Measurements from ENCODE around the gene LRP2BP. TPM values are rescaled to one million over a fixed set of nuclear protein-coding genes. Genes with fewer than 3 reads are reported as not detected.

The LRP2BP gene
- total RNA-seq, 1 donor from 2014 or later, result 6.5 TPM

GRCh38 chr4:185395956-185396723, 416 bp upstream of the LRP2BP start:
- DNase-seq (ENCODE audit: low spot score), result peak; percentile 99

GRCh38 chr4:185394568-185395237, 1.0 kb downstream of the LRP2BP start:
- no peak for DNase-seq (ENCODE audit: low spot score)

- no peak for DNase-seq (ENCODE audit: low spot score)
Observed at GRCh38 chr4:185392156-185392555, 3.6 kb downstream of the LRP2BP start.

GRCh38 chr4:185390941-185391340, 4.8 kb downstream of the LRP2BP start:
- DNase-seq (ENCODE audit: low spot score), result no peak

- no peak for DNase-seq (ENCODE audit: low spot score)
Observed at GRCh38 chr4:185387957-185388356, 7.8 kb downstream of the LRP2BP start.

- DNase-seq (ENCODE audit: low spot score), result peak; percentile 57
Observed at GRCh38 chr4:185384930-185385331, 10.8 kb downstream of the LRP2BP start.

GRCh38 chr4:185384061-185384460, 11.7 kb downstream of the LRP2BP start:
- DNase-seq (ENCODE audit: low spot score), result no peak

- no peak for DNase-seq (ENCODE audit: low spot score)
Observed at GRCh38 chr4:185383451-185383850, 12.3 kb downstream of the LRP2BP start.

- no peak for DNase-seq (ENCODE audit: low spot score)
Observed at GRCh38 chr4:185382754-185383153, 13.0 kb downstream of the LRP2BP start.

- no peak for DNase-seq (ENCODE audit: low spot score)
Observed at GRCh38 chr4:185381288-185382196, 14.2 kb downstream of the LRP2BP start.

GRCh38 chr4:185380320-185380719, 15.4 kb downstream of the LRP2BP start:
- no peak for DNase-seq (ENCODE audit: low spot score)

GRCh38 chr4:185379326-185380295, 16.1 kb downstream of the LRP2BP start:
- no peak for DNase-seq (ENCODE audit: low spot score)

- no peak for DNase-seq (ENCODE audit: low spot score)
Observed at GRCh38 chr4:185378264-185378663, 17.5 kb downstream of the LRP2BP start.

GRCh38 chr4:185374573-185374972, 21.2 kb downstream of the LRP2BP start:
- DNase-seq (ENCODE audit: low spot score), result no peak

GRCh38 chr4:185374027-185374426, 21.7 kb downstream of the LRP2BP start:
- no peak for DNase-seq (ENCODE audit: low spot score)

GRCh38 chr4:185371702-185372101, 24.0 kb downstream of the LRP2BP start:
- DNase-seq (ENCODE audit: low spot score), result no peak

GRCh38 chr4:185370268-185370949, 25.3 kb downstream of the LRP2BP start:
- DNase-seq (ENCODE audit: low spot score), result no peak

- DNase-seq (ENCODE audit: low spot score), result no peak
Observed at GRCh38 chr4:185369731-185370130, 26.0 kb downstream of the LRP2BP start.

GRCh38 chr4:185364886-185365285, 30.8 kb downstream of the LRP2BP start:
- DNase-seq (ENCODE audit: low spot score), result no peak

- no peak for DNase-seq (ENCODE audit: low spot score)
Observed at GRCh38 chr4:185363251-185363650, 32.5 kb downstream of the LRP2BP start.
